Transverse colon (tissue), 4 donors: Measurements from ENCODE around the gene ANKIB1. TPM values are rescaled to one million over a fixed set of nuclear protein-coding genes. Genes with fewer than 3 reads are reported as not detected.

Experiments used
- DNase-seq: peaks from one replicate; pipeline ENCODE4 v3.0.0-alpha.2; 2019
- H3K27ac ChIP-seq, 4 donors: fragments of 200-600 bp; sonication (generic); 2 replicates each; pipeline ENCODE4 v1.5.1; 2016 to 2018; ENCODE audit warnings: inconsistent platforms in 4 of 4
- H3K27me3 ChIP-seq: fragments of 200-600 bp; sonication (generic); 2 replicates; pipeline ENCODE4 v1.5.1; 2017; ENCODE audit warnings: inconsistent platforms
- H3K36me3 ChIP-seq, 4 donors: fragments of 200-600 bp; sonication (generic); 2 replicates each; pipeline ENCODE4 v1.5.1; 2017 to 2019; ENCODE audit warnings: inconsistent platforms in 4 of 4
- H3K4me1 ChIP-seq, 4 donors: fragments of 200-600 bp; sonication (generic); 2 replicates each; pipeline ENCODE4 v1.5.1; 2017 to 2020; ENCODE audit warnings: inconsistent platforms in 4 of 4
- H3K4me3 ChIP-seq, 4 donors: fragments of 200-600 bp; sonication (generic); 1 replicate in 1 of 4; 2 replicates in 3 of 4; pipeline versions ENCODE4 v1.5.1 to v1.6.1; 2017 to 2019; ENCODE audit warnings: inconsistent platforms in 4 of 4
- H3K9me3 ChIP-seq, 2 donors: fragments of 200-600 bp; sonication (generic); 2 replicates each; pipeline ENCODE4 v1.5.1; 2017 to 2019; ENCODE audit warnings: inconsistent platforms in 2 of 2
- EP300 ChIP-seq: sonication (generic); formaldehyde crosslinking; IDR thresholded peaks from one replicate; pipeline ENCODE4 v1.6.1; 2017; ENCODE audit warnings: antibody characterized with exemption, low read depth
- POLR2A ChIP-seq: fragments of 450-650 bp; IDR thresholded peaks from one replicate; pipeline ENCODE4 v1.6.1; 2016; ENCODE audit warnings: antibody characterized with exemption, mild to moderate bottlenecking, moderate library complexity
- POLR2AphosphoS5 ChIP-seq, 3 donors: sonication (generic); formaldehyde crosslinking; IDR thresholded peaks; one replicate each; pipeline ENCODE4 v1.6.1; 2016; ENCODE audit warnings: antibody characterized with exemption in 3 of 3
- WGBS, 2 donors: methylation state at CpG; one replicate each; pipeline ENCODE4 v1.1.5; 2018; ENCODE audit warnings: low coverage in 1 of 2; 5-methylcytosine and 5-hydroxymethylcytosine counted together
- in situ Hi-C, 4 donors: fragments of 200-750 bp; cut with MboI; loops; one replicate each; pipeline versions ENCODE4 v1.15.0 to v1.15.1; 2017; ENCODE audit warnings: low sequenced_read_pairs in 3 of 4, low pct_ligation_motif_present in 1 of 4, low pct_unique_long_range_greater_than_20kb in 1 of 4
- intact Hi-C: fragments of 100-400 bp; cut with DNase I; formaldehyde crosslinking; loops from one replicate; pipeline ENCODE4 v1.15.1; 2023; ENCODE audit warnings: low total_unique reads
- total RNA-seq, 4 donors: library from RNA; depleted of rRNA; stranded (reverse); fragments of >200 nt; gene quantifications; one replicate each; pipeline ENCODE4 v1.1.0, GENCODE V29; 2016
- TF ChIP-seq, protein P1 (sequence below), 5 experiments: fragments of 200-600 bp in 3 of 5; fragments of 450-650 bp in 2 of 5; sonication (generic) in 3 of 5; IDR thresholded peaks; 1 replicate in 2 of 5; 2 replicates in 3 of 5; pipeline ENCODE4 v1.5.1; 2016 to 2017; ENCODE audit warnings: antibody characterized with exemption in 5 of 5, inconsistent platforms in 3 of 5, mild to moderate bottlenecking in 2 of 5, moderate library complexity in 1 of 5

The ANKIB1 gene
- total RNA-seq, 4 donors from 2014 or later, result 29.9 to 45.9 (median 38.5) TPM

DNA sequence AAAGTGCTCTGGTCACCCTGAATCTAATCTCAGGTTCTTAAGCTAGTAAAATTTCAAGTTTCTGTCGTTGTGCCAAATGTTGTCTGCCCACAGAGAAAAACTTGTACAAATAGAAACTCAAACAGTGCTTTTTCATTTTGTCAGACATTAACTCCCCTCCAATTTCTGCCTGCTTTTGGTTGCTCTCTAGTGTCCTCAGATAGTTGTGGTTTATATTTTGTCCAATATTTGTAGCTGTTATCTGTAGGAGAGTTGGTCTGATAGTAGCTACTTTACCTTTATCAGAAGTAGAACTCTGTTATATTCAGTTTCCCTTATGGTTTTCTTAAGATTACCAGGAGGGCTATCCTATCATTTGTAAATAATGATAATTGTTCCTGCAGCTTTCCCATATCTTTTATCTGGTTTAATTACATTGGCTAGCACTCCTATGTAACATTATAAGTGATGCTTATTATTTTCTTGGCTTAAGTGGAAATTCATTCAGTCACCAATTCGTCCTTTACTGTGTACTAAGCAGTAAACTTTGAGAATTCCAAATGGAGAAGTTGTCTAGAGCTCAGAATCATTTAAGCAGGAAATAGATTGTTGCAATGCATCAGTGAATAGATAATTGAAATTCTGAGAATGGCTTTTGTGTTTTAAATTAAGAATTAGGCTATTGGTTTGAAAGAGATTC lies 91.0 kb downstream of the ANKIB1 start:
- intact Hi-C loops (no loop called here), in situ Hi-C loops (no loop called here)
- Histone ChIP-seq H3K27ac (no peak overlapping the region), H3K4me1 (no peaks in the 10 kb centered on the region), H3K27me3 (no peaks in the 10 kb centered on the region), H3K4me3 (no peak overlapping the region), H3K9me3 (peaks cover 0 to 8% of the 10 kb centered on the region in 2 donors), H3K36me3 (peaks cover 0 to 6% (median 0%) of the 10 kb centered on the region in 4 donors)
- WGBS, 2 donors, result 76 to 82% methylated on average over 2 of the region's 2 CpGs
- TF ChIP-seq EP300, result no peak
- no peak for TF ChIP-seq POLR2A
- TF ChIP-seq, protein P1, sequence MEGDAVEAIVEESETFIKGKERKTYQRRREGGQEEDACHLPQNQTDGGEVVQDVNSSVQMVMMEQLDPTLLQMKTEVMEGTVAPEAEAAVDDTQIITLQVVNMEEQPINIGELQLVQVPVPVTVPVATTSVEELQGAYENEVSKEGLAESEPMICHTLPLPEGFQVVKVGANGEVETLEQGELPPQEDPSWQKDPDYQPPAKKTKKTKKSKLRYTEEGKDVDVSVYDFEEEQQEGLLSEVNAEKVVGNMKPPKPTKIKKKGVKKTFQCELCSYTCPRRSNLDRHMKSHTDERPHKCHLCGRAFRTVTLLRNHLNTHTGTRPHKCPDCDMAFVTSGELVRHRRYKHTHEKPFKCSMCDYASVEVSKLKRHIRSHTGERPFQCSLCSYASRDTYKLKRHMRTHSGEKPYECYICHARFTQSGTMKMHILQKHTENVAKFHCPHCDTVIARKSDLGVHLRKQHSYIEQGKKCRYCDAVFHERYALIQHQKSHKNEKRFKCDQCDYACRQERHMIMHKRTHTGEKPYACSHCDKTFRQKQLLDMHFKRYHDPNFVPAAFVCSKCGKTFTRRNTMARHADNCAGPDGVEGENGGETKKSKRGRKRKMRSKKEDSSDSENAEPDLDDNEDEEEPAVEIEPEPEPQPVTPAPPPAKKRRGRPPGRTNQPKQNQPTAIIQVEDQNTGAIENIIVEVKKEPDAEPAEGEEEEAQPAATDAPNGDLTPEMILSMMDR (IDR thresholded peaks at IDR 0.05), result no peak
- TF ChIP-seq POLR2AphosphoS5 (IDR thresholded peaks at IDR 0.05), result no peak
- no peak for DNase-seq

DNA sequence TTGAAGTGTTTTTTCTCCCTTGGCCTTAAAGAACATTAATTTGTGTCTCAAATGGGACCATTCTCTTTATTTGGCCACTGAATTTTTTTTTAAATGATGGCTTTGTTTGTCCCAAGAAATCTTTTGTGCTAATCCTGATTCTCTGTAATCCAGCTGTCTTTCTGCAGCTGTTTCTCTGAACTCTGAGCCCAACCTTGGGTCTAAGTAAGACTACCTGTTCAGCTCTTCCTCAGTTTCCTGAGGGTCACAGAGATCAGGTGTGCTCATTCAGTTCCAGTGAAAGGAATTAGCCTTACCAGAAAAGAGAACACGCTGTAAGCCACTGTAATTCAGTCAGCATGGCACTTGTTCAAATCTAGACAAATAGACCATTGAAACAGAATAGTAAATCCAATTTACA lies 94.2 kb downstream of the ANKIB1 start:
- no peak for TF ChIP-seq EP300
- TF ChIP-seq POLR2AphosphoS5 (IDR thresholded peaks at IDR 0.05), result no peak
- no peak for TF ChIP-seq POLR2A
- TF ChIP-seq, protein P1 (IDR thresholded peaks at IDR 0.05), result no peak
- H3K36me3 ChIP-seq, result peaks cover 0 to 12% (median 3%) of the 10 kb centered on the region in 4 donors
- H3K27ac ChIP-seq, result no peak overlapping the region
- in situ Hi-C loops, result no loop called here
- WGBS, 2 donors, result 95 to 100% methylated on average over 1 of the region's 1 CpG
- no peaks in the 10 kb centered on the region for H3K4me1 ChIP-seq
- H3K4me3 ChIP-seq, result no peak overlapping the region
- no peak for DNase-seq
- H3K27me3 ChIP-seq, result no peaks in the 10 kb centered on the region
- H3K9me3 ChIP-seq, result peaks cover 0 to 8% of the 10 kb centered on the region in 2 donors
- intact Hi-C loops, result no loop called here

DNA sequence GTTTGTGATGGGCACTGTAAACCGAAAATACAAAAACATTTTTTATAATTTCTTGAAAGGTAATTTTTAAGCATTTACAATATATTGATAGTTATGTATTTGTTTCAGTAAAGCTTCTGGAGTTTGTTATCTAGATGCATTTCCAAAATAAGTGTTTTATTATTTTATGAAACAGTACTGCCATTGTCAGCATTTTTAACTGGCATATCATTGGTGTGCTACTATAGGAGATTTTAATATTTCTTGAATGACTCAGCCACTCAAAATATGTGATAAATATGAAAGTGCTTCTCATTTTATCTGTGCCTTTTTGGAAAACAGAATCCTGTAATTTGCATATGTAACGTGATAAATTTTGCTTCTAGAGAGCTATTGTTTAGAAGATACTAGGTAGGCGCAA lies 97.9 kb downstream of the ANKIB1 start:
- Histone ChIP-seq H3K27me3 (no peaks in the 10 kb centered on the region), H3K27ac (no peak overlapping the region), H3K4me1 (no peaks in the 10 kb centered on the region), H3K9me3 (no peaks in the 10 kb centered on the region), H3K4me3 (no peak overlapping the region), H3K36me3 (peaks cover 0 to 8% (median 3%) of the 10 kb centered on the region in 4 donors)
- 96 to 98% methylated on average over 3 of the region's 3 CpGs for WGBS, 2 donors
- DNase-seq, result no peak
- TF ChIP-seq POLR2AphosphoS5 (IDR thresholded peaks at IDR 0.05), result no peak
- TF ChIP-seq POLR2A, result no peak
- no peak for TF ChIP-seq EP300
- TF ChIP-seq, protein P1 (IDR thresholded peaks at IDR 0.05), result no peak
- in situ Hi-C loops, result no loop called here
- intact Hi-C loops, result no loop called here

DNA sequence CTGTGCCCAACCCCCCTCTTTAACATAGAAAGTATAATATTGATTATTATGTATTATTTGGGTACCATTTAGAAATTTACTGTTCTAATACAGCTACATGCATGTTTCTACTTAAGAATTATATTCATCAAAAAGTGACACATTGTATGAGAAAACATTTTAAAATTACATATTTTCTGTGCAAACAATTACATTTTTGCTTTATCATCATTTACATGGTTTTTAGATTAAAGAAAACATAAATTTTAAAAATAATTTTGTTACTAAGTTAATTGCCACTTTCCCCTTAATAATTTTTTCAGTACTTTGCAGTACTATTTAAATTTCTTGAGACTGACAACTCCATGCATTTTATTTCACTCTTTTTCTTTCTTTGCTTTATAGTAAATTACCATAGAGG lies 106.2 kb downstream of the ANKIB1 start:
- DNase-seq, result no peak
- no peak for TF ChIP-seq POLR2A
- TF ChIP-seq, protein P1 (IDR thresholded peaks at IDR 0.05), result no peak
- no peak for TF ChIP-seq POLR2AphosphoS5 (IDR thresholded peaks at IDR 0.05)
- no peak for TF ChIP-seq EP300
- no peaks in the 10 kb centered on the region for H3K9me3 ChIP-seq
- no peak overlapping the region for H3K27ac ChIP-seq
- no peaks in the 10 kb centered on the region for H3K4me1 ChIP-seq
- H3K27me3 ChIP-seq, result no peaks in the 10 kb centered on the region
- no peak overlapping the region for H3K4me3 ChIP-seq
- in situ Hi-C loops, result no loop called here
- intact Hi-C loops, result no loop called here
- peaks cover 0 to 20% (median 9%) of the 10 kb centered on the region in 4 donors for H3K36me3 ChIP-seq
